Measurements from ENCODE around the gene HOXC9.
A peak's percentile ranks its signal among the peaks of the same experiment; 100 is the strongest.

Gene HOXC9

GRCh38 chr12:53999559-54000115 is 324 bp upstream of the HOXC9 start:
- DNase-seq (ENCODE audit: low read depth in 1 of 2, low spot score in 1 of 2): no peak

- no peak for DNase-seq (ENCODE audit: low read depth in 1 of 2, low spot score in 1 of 2)
Measured at GRCh38 chr12:54001283-54002187, 1.6 kb downstream of the HOXC9 start.

- no peak for DNase-seq (ENCODE audit: low read depth in 1 of 2, low spot score in 1 of 2)
Measured at GRCh38 chr12:54002278-54002914, 2.4 kb downstream of the HOXC9 start.

GRCh38 chr12:54002915-54003389 is 3.0 kb downstream of the HOXC9 start:
- DNase-seq (ENCODE audit: low read depth in 1 of 2, low spot score in 1 of 2): no peak

- no peak for DNase-seq (ENCODE audit: low read depth in 1 of 2, low spot score in 1 of 2)
Measured at GRCh38 chr12:54003625-54004024, 3.7 kb downstream of the HOXC9 start.

- DNase-seq (ENCODE audit: low read depth in 1 of 2, low spot score in 1 of 2): no peak
Measured at GRCh38 chr12:54004063-54004840, 4.3 kb downstream of the HOXC9 start.

- no peak for DNase-seq (ENCODE audit: low read depth in 1 of 2, low spot score in 1 of 2)
Measured at GRCh38 chr12:54004841-54005530, 5.0 kb downstream of the HOXC9 start.

GRCh38 chr12:54005531-54005852 is 5.5 kb downstream of the HOXC9 start:
- no peak for DNase-seq (ENCODE audit: low read depth in 1 of 2, low spot score in 1 of 2)

- DNase-seq (ENCODE audit: low read depth in 1 of 2, low spot score in 1 of 2): peak; percentile 71 to 82
Measured at GRCh38 chr12:54005853-54006558, 6.0 kb downstream of the HOXC9 start.

- DNase-seq (ENCODE audit: low read depth in 1 of 2, low spot score in 1 of 2): no peak
Measured at GRCh38 chr12:54006559-54007220, 6.7 kb downstream of the HOXC9 start.

- DNase-seq (ENCODE audit: low read depth in 1 of 2, low spot score in 1 of 2): no peak
Measured at GRCh38 chr12:54007538-54008259, 7.7 kb downstream of the HOXC9 start.

- no peak for DNase-seq (ENCODE audit: low read depth in 1 of 2, low spot score in 1 of 2)
Measured at GRCh38 chr12:54008260-54008552, 8.2 kb downstream of the HOXC9 start.

- DNase-seq (ENCODE audit: low read depth in 1 of 2, low spot score in 1 of 2): no peak
Measured at GRCh38 chr12:54009171-54010052, 9.5 kb downstream of the HOXC9 start.

- no peak for DNase-seq (ENCODE audit: low read depth in 1 of 2, low spot score in 1 of 2)
Measured at GRCh38 chr12:54010053-54010971, 10.4 kb downstream of the HOXC9 start.

GRCh38 chr12:54010972-54011664 is 11.2 kb downstream of the HOXC9 start:
- DNase-seq (ENCODE audit: low read depth in 1 of 2, low spot score in 1 of 2): no peak

GRCh38 chr12:54011665-54012532 is 11.9 kb downstream of the HOXC9 start:
- no peak for DNase-seq (ENCODE audit: low read depth in 1 of 2, low spot score in 1 of 2)
